Kidney (tissue), 14 donors: ENCODE measurements around the gene PCNX4. TPM values are rescaled to one million over a fixed set of nuclear protein-coding genes. Genes with fewer than 3 reads are reported as not detected.

Source experiments
- DNase-seq, 5 donors: peaks; one replicate each; pipeline ENCODE4 v3.0.0-alpha.2; 2013 to 2020
- FAIRE-seq: peaks from 2 replicates; lab custom pipeline; 2012; peaks lifted over from hg19 to GRCh38; lab: Jason Lieb, UNC
- H3K27ac ChIP-seq, 2 donors: one replicate each; pipeline ENCODE4 v1.7.0; 2013; ENCODE audit warnings: low read depth in 2 of 2, low read length in 2 of 2, inconsistent platforms in 1 of 2
- H3K27me3 ChIP-seq: one replicate; pipeline ENCODE4 v1.7.1; 2013; ENCODE audit warnings: low read length, inconsistent platforms; ENCODE audit not compliant: control insufficient read depth, insufficient read depth
- H3K36me3 ChIP-seq, 3 donors: one replicate each; pipeline versions ENCODE4 v1.7.0 to v1.7.1; 2013; ENCODE audit warnings: low read length in 3 of 3, control low read depth in 1 of 3, inconsistent platforms in 1 of 3; ENCODE audit not compliant: insufficient read depth in 3 of 3, control insufficient read depth in 2 of 3
- H3K4me1 ChIP-seq, 3 donors: one replicate each; pipeline versions ENCODE4 v1.7.0 to v1.7.1; 2013; ENCODE audit warnings: low read length in 3 of 3, inconsistent platforms in 1 of 3, low read depth in 1 of 3; ENCODE audit not compliant: control insufficient read depth in 2 of 3, insufficient read depth in 2 of 3
- H3K4me3 ChIP-seq, 3 donors: one replicate each; pipeline versions ENCODE4 v1.7.0 to v1.8.1; 2013; ENCODE audit warnings: low read length in 3 of 3, control low read depth in 1 of 3, inconsistent platforms in 1 of 3
- H3K9ac ChIP-seq, 3 donors: one replicate each; pipeline versions ENCODE4 v1.7.0 to v1.7.1; 2013; ENCODE audit warnings: low read length in 3 of 3, control low read depth in 1 of 3, inconsistent platforms in 1 of 3
- H3K9me3 ChIP-seq, 3 donors: one replicate each; pipeline versions ENCODE4 v1.7.0 to v1.7.1; 2013; ENCODE audit warnings: low read length in 3 of 3, control low read depth in 1 of 3, inconsistent platforms in 1 of 3; ENCODE audit not compliant: control insufficient read depth in 2 of 3, insufficient read depth in 1 of 3
- CTCF ChIP-seq: IDR thresholded peaks from 3 replicates; pipeline ENCODE4 v1.5.1; 2012; ENCODE audit warnings: mild to moderate bottlenecking, moderate library complexity, borderline replicate concordance; ENCODE audit not compliant: insufficient read depth; ENCODE audit errors: extremely low read depth
- intact Hi-C: fragments of 100-400 bp; cut with DNase I; formaldehyde crosslinking; loops from one replicate; pipeline ENCODE4 v1.11.1; 2022
- polyA plus RNA-seq: library from polyadenylated mRNA; stranded (reverse); fragments of 350-450 nt; fragmentation: Illumina TruSeq; extraction: RNeasy Lipid Tissue Mini Kit (QIAGEN cat#74804); gene quantifications from one replicate; pipeline ENCODE4 v1.2.3, GENCODE V29; 2014; ENCODE audit warnings: low read depth, low replicate concordance; ENCODE audit not compliant: insufficient read depth
- total RNA-seq: library from RNA; stranded (reverse); fragmentation: NEBNext Ultra II Directional; extraction: Animal tissue kit (Norgen Biotek cat#: 25700); gene quantifications from one replicate; pipeline ENCODE4 v1.2.1, GENCODE V29; 2021
- donor health status: control.
- donor health status: control.
- donor health status: control.
- donor health status: control.
- donor health status: control.
- donor health status: DM: yes; HTN: yes; CAD: no.
- donor health status: Normal renal cell carcinoma (clear cell type).

The PCNX4 gene
- total and polyA plus RNA-seq, 2 donors from 2014 or later: 25.1 to 44.9 TPM

DNA sequence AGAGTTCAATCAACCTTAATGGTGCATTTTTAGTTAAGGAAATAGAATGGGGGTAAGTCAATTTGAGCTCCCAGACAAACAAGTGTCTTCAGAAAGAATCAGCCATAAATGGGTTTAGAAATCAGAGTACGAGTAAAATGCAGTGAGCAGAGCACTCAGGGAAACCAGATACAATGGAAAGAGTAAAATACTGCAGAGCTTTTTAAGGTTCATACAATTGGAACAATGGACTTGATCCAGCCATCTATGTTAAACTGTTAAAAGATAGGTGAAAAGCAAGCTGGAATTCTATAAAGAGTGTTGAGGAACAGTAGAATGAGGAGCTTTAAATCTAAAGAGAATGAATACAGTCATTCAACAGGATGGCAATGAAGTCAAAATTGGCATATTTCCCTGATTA lies 23.8 kb upstream of the PCNX4 start:
- Histone ChIP-seq H3K4me1 (no peaks in the 10 kb centered on the region), H3K36me3 (no peaks in the 10 kb centered on the region), H3K27me3 (no peaks in the 10 kb centered on the region), H3K9me3 (no peaks in the 10 kb centered on the region), H3K27ac (no peak overlapping the region), H3K9ac (no peak overlapping the region), H3K4me3 (no peak overlapping the region)
- TF ChIP-seq CTCF: no peak
- DNase-seq: no peak
- intact Hi-C loops: loop anchor here (10.0 kb wide), 1 partner anchor 107 kb away; no protein-coding TSS in a partner anchor
- no peak for FAIRE-seq

DNA sequence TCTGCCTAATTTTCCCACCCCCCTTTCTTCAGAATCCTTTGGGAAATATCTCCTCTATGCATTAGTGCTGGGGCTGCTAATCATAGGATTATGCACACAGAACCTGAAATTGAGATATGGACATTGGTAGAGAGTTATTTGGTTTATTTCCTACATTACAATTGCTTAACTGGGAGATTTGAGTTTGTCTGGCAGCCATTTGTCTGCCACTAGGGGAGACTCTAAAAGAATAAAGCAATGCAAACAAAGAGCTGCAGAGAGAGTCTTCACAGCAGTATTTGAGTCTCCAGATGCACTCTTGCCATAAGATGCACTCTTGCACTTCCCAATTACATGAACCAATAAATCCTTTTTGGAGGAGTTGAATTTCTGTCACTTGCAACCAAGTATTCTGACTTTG lies 12.0 kb upstream of the PCNX4 start:
- Histone ChIP-seq H3K9me3 (no peaks in the 10 kb centered on the region), H3K9ac (no peak overlapping the region), H3K27ac (no peak overlapping the region), H3K36me3 (no peaks in the 10 kb centered on the region), H3K4me3 (no peak overlapping the region), H3K27me3 (no peaks in the 10 kb centered on the region), H3K4me1 (no peaks in the 10 kb centered on the region)
- DNase-seq (no peak), FAIRE-seq (no peak)
- TF ChIP-seq CTCF: no peak
- intact Hi-C loops: no loop called here

GRCh38 chr14:60085085-60085484 lies 6.6 kb upstream of the PCNX4 start:
- Histone ChIP-seq H3K4me1 (no peaks in the 10 kb centered on the region), H3K27me3 (no peaks in the 10 kb centered on the region), H3K4me3 (no peak overlapping the region), H3K27ac (no peak overlapping the region), H3K9me3 (no peaks in the 10 kb centered on the region), H3K36me3 (no peaks in the 10 kb centered on the region), H3K9ac (no peak overlapping the region)
- FAIRE-seq (no peak), DNase-seq (no peak)
- intact Hi-C loops: no loop called here
- TF ChIP-seq CTCF: no peak

GRCh38 chr14:60085693-60086092 lies 6.0 kb upstream of the PCNX4 start:
- H3K9ac ChIP-seq: no peak overlapping the region
- H3K27ac ChIP-seq: no peak overlapping the region
- DNase-seq: no peak
- intact Hi-C loops: no loop called here
- no peaks in the 10 kb centered on the region for H3K36me3 ChIP-seq
- no peak overlapping the region for H3K4me3 ChIP-seq
- no peaks in the 10 kb centered on the region for H3K27me3 ChIP-seq
- no peaks in the 10 kb centered on the region for H3K4me1 ChIP-seq
- FAIRE-seq: peak; percentile 59
- TF ChIP-seq CTCF: no peak
- no peaks in the 10 kb centered on the region for H3K9me3 ChIP-seq
